Memory B cell (primary cell): ENCODE data around the gene FHL1.
"Not testable (repeated sequence)": the region's sequence is repeated elsewhere in the genome, so short reads cannot be mapped to it uniquely, and the experiment has no call there.

ENCODE experiments used
- ATAC-seq: fragments of 150-1000 bp; cut with Tn5 transposase; 2 replicates; pipeline ENCODE4 v1.10.0; 2021; ENCODE audit warnings: low read depth, mild to moderate bottlenecking, moderate library complexity
- DNase-seq, 2 donors: peaks; one replicate each; pipeline ENCODE4 v3.0.0; 2022; ENCODE audit warnings: low spot score in 2 of 2
- H3K27ac Mint-ChIP-seq: one replicate; pipeline ENCODE4 v1.8.0; 2022; ENCODE audit warnings: mild to moderate bottlenecking, moderate library complexity, mixed read lengths
- H3K27me3 Mint-ChIP-seq: one replicate; pipeline ENCODE4 v1.8.0; 2022; ENCODE audit warnings: mixed read lengths
- H3K36me3 Mint-ChIP-seq: one replicate; pipeline ENCODE4 v1.8.0; 2022; ENCODE audit warnings: mild to moderate bottlenecking, mixed read lengths
- H3K4me1 Mint-ChIP-seq: one replicate; pipeline ENCODE4 v1.8.0; 2022; ENCODE audit warnings: mixed read lengths
- H3K4me3 Mint-ChIP-seq: one replicate; pipeline ENCODE4 v1.8.0; 2022; ENCODE audit warnings: mild to moderate bottlenecking, moderate library complexity, mixed read lengths
- H3K9me3 Mint-ChIP-seq: one replicate; pipeline ENCODE4 v1.8.0; 2022; ENCODE audit warnings: mixed read lengths

FHL1 gene

GRCh38 chrX:136147315-136147901, at the start of gene FHL1:
Gene FHL1, plus strand, starts transcription at chrX:136147533.
- H3K36me3 Mint-ChIP-seq: no peaks in the 10 kb centered on the region
- DNase-seq (peak; percentile 0 to 19), ATAC-seq (peak; percentile 71)
- no peaks in the 10 kb centered on the region for H3K9me3 Mint-ChIP-seq
- H3K27ac Mint-ChIP-seq: no peak within 1 kb of the TSS
- peak within 1 kb of the TSS; percentile 79 for H3K4me3 Mint-ChIP-seq
- peaks cover 16% of the 10 kb centered on the region for H3K4me1 Mint-ChIP-seq
- H3K27me3 Mint-ChIP-seq: peaks cover 6% of the 10 kb centered on the region

DNA sequence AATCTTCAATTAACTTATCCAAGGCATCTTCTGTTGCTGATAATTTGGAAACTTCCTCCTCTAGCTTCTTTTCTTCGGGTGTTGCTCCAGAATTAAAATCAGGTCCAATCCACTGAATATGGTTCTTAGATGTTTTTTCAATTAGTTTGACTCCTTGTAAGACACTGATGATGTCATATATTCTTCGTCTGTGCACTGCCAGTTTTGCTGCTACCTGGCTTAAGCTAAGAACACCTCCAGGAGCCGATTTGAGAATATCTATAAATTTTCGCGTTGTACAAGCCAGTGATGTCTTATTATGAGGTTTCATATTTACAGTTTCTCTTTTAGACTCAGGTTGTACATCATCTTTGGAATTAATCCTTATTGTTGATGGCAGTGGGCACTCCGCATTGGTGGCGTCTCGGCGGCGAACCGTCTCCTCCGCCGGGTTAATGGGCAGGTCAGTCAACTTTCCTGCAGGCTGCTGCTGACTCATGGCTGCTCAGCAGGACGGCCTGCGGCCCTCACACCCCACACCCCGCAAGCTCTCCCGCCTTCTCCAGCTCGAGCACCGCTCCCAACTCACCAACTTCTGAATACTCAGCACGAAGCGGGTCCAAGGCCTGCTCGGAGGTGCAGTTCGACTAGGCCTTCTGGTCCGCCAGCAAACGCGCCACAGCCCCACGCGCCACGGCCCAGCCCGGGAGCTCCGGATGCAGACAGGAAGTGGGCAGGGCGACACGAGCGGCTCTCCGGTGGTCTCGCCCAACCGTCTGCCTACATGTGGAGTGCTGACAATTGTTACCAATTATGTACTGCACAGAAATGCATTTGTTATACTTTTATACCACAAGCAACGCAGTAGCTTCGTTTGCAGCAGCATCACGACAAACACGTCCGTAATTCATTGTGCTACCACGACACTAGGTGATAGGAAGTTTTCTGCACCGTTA, 49.2 kb upstream of the FHL1 start:
- H3K9me3 Mint-ChIP-seq: no peaks in the 10 kb centered on the region
- H3K27me3 Mint-ChIP-seq: no peaks in the 10 kb centered on the region
- no peak overlapping the region for H3K27ac Mint-ChIP-seq
- DNase-seq (no peak), ATAC-seq (no peak)
- no peaks in the 10 kb centered on the region for H3K4me1 Mint-ChIP-seq
- no peak overlapping the region for H3K4me3 Mint-ChIP-seq
- H3K36me3 Mint-ChIP-seq: no peaks in the 10 kb centered on the region

GRCh38 chrX:136104936-136105335, 42.4 kb upstream of the FHL1 start:
- no peak for DNase-seq
- Mint-ChIP-seq H3K9me3 (no peaks in the 10 kb centered on the region), H3K4me3 (no peak overlapping the region), H3K4me1 (no peaks in the 10 kb centered on the region), H3K36me3 (no peaks in the 10 kb centered on the region), H3K27me3 (peaks cover 7% of the 10 kb centered on the region), H3K27ac (no peak overlapping the region)
- ATAC-seq: no peak

- no peaks in the 10 kb centered on the region for H3K4me1 Mint-ChIP-seq
- peaks cover 7% of the 10 kb centered on the region for H3K27me3 Mint-ChIP-seq
- ATAC-seq (no peak), DNase-seq (no peak)
- no peaks in the 10 kb centered on the region for H3K36me3 Mint-ChIP-seq
- no peak overlapping the region for H3K27ac Mint-ChIP-seq
- no peak overlapping the region for H3K4me3 Mint-ChIP-seq
- no peaks in the 10 kb centered on the region for H3K9me3 Mint-ChIP-seq
Measured at GRCh38 chrX:136106920-136107528, 40.3 kb upstream of the FHL1 start.

DNA sequence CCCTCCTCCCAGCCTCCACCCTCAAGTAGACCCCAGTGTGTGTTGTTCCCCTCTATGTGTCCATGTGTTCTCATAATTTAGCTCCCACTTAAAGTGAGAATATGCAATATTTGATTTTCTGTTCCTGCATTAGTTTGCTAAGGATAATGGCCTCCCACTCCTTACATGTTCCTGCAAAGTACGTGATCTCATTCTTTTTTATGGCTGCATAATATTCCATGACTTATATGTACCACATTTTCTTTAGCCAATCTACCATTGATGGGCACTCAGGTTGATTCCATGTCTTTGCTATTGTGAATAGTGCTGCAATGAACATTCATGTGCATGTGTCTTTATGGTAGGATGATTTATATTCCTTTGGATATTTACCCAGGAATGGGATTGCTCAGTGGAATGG, 38.4 kb upstream of the FHL1 start:
- not testable (repeated sequence) for ATAC-seq, H3K36me3 Mint-ChIP-seq, H3K27me3 Mint-ChIP-seq, DNase-seq, H3K27ac Mint-ChIP-seq, H3K9me3 Mint-ChIP-seq, H3K4me3 Mint-ChIP-seq, H3K4me1 Mint-ChIP-seq

DNA sequence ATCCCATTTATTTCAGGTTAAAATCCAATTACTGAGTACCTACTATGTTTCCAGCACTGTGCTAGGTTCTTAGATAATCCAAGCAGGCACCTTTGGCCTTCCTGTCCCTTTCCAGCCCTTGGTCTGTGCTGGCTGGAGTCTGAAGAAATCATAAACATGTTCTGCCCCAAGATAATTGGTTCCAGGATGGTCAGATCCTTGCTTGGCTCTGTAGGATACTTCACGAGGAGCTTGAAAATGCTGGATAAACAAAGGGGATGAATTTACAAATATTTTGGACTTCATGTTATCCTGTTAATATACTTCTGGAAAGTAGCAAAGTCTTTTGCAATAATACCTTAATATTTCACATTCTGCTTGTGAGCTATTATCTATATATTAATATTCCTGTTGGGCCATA, 35.0 kb upstream of the FHL1 start:
- H3K4me3 Mint-ChIP-seq: no peak overlapping the region
- no peak for ATAC-seq

GRCh38 chrX:136112778-136113177, 34.6 kb upstream of the FHL1 start:
- H3K4me1 Mint-ChIP-seq: no peaks in the 10 kb centered on the region
- H3K27ac Mint-ChIP-seq: no peak overlapping the region
- no peak for DNase-seq
- H3K36me3 Mint-ChIP-seq: no peaks in the 10 kb centered on the region
- no peaks in the 10 kb centered on the region for H3K9me3 Mint-ChIP-seq
- H3K27me3 Mint-ChIP-seq: no peaks in the 10 kb centered on the region
- ATAC-seq: no peak
- H3K4me3 Mint-ChIP-seq: no peak overlapping the region

More for the DNA sequence above, 35.0 kb upstream of the FHL1 start:
- no peak for DNase-seq
- Mint-ChIP-seq H3K27ac (no peak overlapping the region), H3K9me3 (no peaks in the 10 kb centered on the region), H3K27me3 (no peaks in the 10 kb centered on the region), H3K4me1 (no peaks in the 10 kb centered on the region), H3K36me3 (no peaks in the 10 kb centered on the region)

- DNase-seq (no peak), ATAC-seq (no peak)
- H3K4me3 Mint-ChIP-seq: no peak overlapping the region
- H3K9me3 Mint-ChIP-seq: no peaks in the 10 kb centered on the region
- peaks cover 2% of the 10 kb centered on the region for H3K27me3 Mint-ChIP-seq
- no peaks in the 10 kb centered on the region for H3K36me3 Mint-ChIP-seq
- no peaks in the 10 kb centered on the region for H3K4me1 Mint-ChIP-seq
- no peak overlapping the region for H3K27ac Mint-ChIP-seq
Measured at GRCh38 chrX:136115126-136115903, 32.0 kb upstream of the FHL1 start.

DNA sequence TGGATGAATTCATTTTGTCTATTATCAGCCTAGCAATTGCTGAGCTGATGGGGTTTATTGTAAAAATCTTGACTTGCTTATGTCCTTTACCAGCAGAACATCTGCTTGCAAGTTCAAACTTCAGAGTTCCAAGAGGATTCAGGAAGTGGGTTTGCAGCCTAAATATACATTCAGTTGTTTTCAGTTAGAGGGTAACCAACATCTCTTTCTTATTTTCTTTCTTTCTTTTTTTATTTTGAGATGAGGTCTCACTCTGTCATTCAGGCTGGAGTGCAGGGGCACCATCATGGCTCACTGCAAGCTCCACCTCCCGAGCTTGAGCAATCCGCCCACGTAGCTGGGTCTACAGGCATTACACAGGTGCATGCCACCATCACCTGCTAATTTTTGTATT, 31.4 kb upstream of the FHL1 start:
- peaks cover 2% of the 10 kb centered on the region for H3K27me3 Mint-ChIP-seq
- no peaks in the 10 kb centered on the region for H3K9me3 Mint-ChIP-seq
- no peak for DNase-seq
- H3K4me1 Mint-ChIP-seq: no peaks in the 10 kb centered on the region
- ATAC-seq: no peak
- H3K36me3 Mint-ChIP-seq: no peaks in the 10 kb centered on the region
- H3K4me3 Mint-ChIP-seq: no peak overlapping the region
- no peak overlapping the region for H3K27ac Mint-ChIP-seq

DNA sequence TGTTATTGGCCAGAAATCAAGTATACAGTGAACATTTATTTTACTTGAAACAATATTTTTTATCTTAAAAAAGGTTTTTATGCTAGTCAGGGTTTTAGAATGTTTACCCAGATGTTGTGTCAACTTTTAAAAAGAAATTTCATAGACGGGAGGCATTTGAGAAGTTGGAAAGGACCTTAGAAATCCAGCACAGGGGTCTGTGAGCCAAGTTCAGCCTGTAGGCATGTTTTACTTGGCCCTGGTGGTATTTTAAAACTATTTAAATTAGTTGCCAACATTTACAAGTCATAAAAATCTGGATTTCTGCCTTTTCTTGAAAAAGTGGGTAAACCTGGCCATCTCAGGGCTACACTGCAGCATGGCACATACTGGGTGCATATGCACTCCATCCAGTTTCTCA, 25.5 kb upstream of the FHL1 start:
- DNase-seq (no peak), ATAC-seq (no peak)
- Mint-ChIP-seq H3K9me3 (no peaks in the 10 kb centered on the region), H3K27me3 (peaks cover 2% of the 10 kb centered on the region), H3K36me3 (no peaks in the 10 kb centered on the region), H3K4me3 (no peak overlapping the region), H3K4me1 (no peaks in the 10 kb centered on the region), H3K27ac (no peak overlapping the region)

DNA sequence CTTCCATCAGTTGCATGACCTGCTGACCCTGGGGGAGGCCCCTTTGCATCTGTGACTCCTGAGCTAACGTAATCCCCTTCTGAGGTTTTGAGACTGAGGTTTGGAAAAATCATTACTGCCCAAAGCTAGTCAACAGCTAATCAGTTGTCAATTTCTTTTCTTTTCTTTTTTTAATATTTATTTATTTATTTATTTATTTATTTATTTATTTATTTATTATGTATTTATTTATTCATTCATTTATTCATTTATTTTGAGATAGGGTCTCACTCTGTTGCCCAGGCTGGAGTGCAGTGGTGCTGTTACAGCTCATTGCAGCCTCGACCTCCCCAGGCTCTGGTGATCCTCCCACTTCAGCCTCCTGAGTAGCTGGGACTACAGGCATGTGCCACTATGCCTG, 25.1 kb upstream of the FHL1 start:
- peaks cover 2% of the 10 kb centered on the region for H3K27me3 Mint-ChIP-seq
- H3K27ac Mint-ChIP-seq: no peak overlapping the region
- no peak for ATAC-seq

GRCh38 chrX:136125106-136125505, 22.2 kb upstream of the FHL1 start:
- Mint-ChIP-seq H3K9me3 (no peaks in the 10 kb centered on the region), H3K4me1 (no peaks in the 10 kb centered on the region), H3K27me3 (no peaks in the 10 kb centered on the region), H3K4me3 (no peak overlapping the region), H3K27ac (no peak overlapping the region), H3K36me3 (no peaks in the 10 kb centered on the region)
- ATAC-seq (no peak), DNase-seq (no peak)

More for the DNA sequence above, 25.1 kb upstream of the FHL1 start:
- no peaks in the 10 kb centered on the region for H3K4me1 Mint-ChIP-seq
- H3K36me3 Mint-ChIP-seq: no peaks in the 10 kb centered on the region
- no peak overlapping the region for H3K4me3 Mint-ChIP-seq
- DNase-seq: no peak
- H3K9me3 Mint-ChIP-seq: no peaks in the 10 kb centered on the region

DNA sequence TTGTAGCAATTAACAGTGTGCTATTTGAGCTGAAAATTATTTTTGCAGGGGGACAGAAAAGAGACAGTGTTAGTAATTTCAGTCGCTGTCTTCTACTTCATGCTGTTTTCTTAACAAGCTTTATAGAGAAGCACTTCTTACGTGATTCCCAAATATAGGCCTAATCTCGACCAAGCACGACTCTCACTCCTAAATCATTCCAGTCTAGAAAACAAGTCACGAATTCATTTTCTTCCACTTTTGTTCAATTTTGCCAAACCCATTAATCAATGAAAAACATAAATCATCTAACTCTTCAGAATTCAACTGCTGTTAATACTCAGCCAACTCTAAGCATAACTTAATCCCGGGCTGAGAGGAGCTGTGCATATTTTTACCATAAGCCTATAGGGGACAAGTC, 21.0 kb upstream of the FHL1 start:
- H3K4me3 Mint-ChIP-seq: no peak overlapping the region
- no peaks in the 10 kb centered on the region for H3K4me1 Mint-ChIP-seq
- no peak for ATAC-seq
- H3K27ac Mint-ChIP-seq: no peak overlapping the region
- no peak for DNase-seq
- H3K9me3 Mint-ChIP-seq: no peaks in the 10 kb centered on the region
- no peaks in the 10 kb centered on the region for H3K36me3 Mint-ChIP-seq
- H3K27me3 Mint-ChIP-seq: no peaks in the 10 kb centered on the region

- no peak overlapping the region for H3K27ac Mint-ChIP-seq
- no peaks in the 10 kb centered on the region for H3K27me3 Mint-ChIP-seq
- H3K4me1 Mint-ChIP-seq: no peaks in the 10 kb centered on the region
- no peaks in the 10 kb centered on the region for H3K9me3 Mint-ChIP-seq
- H3K36me3 Mint-ChIP-seq: no peaks in the 10 kb centered on the region
- no peak for DNase-seq
- H3K4me3 Mint-ChIP-seq: no peak overlapping the region
- ATAC-seq: no peak
Measured at GRCh38 chrX:136126872-136127406, 20.4 kb upstream of the FHL1 start.
